Gastroesophageal sphincter (tissue), 4 donors: ENCODE results near the gene MCM7. TPM values are rescaled to one million over a fixed set of nuclear protein-coding genes. Genes with fewer than 3 reads are reported as not detected.

Source experiments
- ATAC-seq: fragments of 150-250 bp; one replicate; pipeline ENCODE4 v1.9.1; 2016; ENCODE audit warnings: mild to moderate bottlenecking, moderate library complexity
- H3K27ac ChIP-seq, 4 donors: fragments of 200-600 bp; sonication (generic) in 3 of 4; 1 replicate in 3 of 4; 2 replicates in 1 of 4; pipeline ENCODE4 v1.5.1; 2016 to 2019
- H3K27me3 ChIP-seq: fragments of 200-600 bp; sonication (generic); one replicate; pipeline ENCODE4 v1.5.1; 2019
- H3K36me3 ChIP-seq, 2 donors: fragments of 200-600 bp; sonication (generic); one replicate each; pipeline ENCODE4 v1.5.1; 2019; ENCODE audit warnings: control low read depth in 1 of 2
- H3K4me1 ChIP-seq, 3 donors: fragments of 200-600 bp; sonication (generic); 1 replicate in 2 of 3; 2 replicates in 1 of 3; pipeline ENCODE4 v1.5.1; 2016 to 2019; ENCODE audit warnings: control low read depth in 2 of 3
- H3K4me3 ChIP-seq, 2 donors: fragments of 200-600 bp; sonication (generic); one replicate each; pipeline ENCODE4 v1.5.1; 2019; ENCODE audit warnings: mild to moderate bottlenecking in 1 of 2, moderate library complexity in 1 of 2
- H3K9me3 ChIP-seq, 3 donors: fragments of 200-600 bp; sonication (generic); one replicate each; pipeline ENCODE4 v1.5.1; 2017 to 2019; ENCODE audit warnings: control low read depth in 2 of 3
- CTCF ChIP-seq, 4 experiments: fragments of 200-600 bp in 2 of 4; fragments of 450-650 bp in 2 of 4; sonication (generic) in 1 of 4; IDR thresholded peaks; one replicate each; pipeline ENCODE4 v1.5.1; 2017 to 2019; ENCODE audit warnings: antibody characterized with exemption in 4 of 4, mild to moderate bottlenecking in 2 of 4, moderate library complexity in 2 of 4
- EP300 ChIP-seq: sonication (generic); formaldehyde crosslinking; IDR thresholded peaks from one replicate; pipeline ENCODE4 v1.6.1; 2017; ENCODE audit warnings: antibody characterized with exemption, mild to moderate bottlenecking
- POLR2A ChIP-seq, 2 donors: fragments of 450-650 bp; IDR thresholded peaks; one replicate each; pipeline ENCODE4 v1.6.1; 2017; ENCODE audit warnings: antibody characterized with exemption in 2 of 2, mild to moderate bottlenecking in 2 of 2, moderate library complexity in 1 of 2
- POLR2AphosphoS5 ChIP-seq: sonication (generic); formaldehyde crosslinking; IDR thresholded peaks from one replicate; pipeline ENCODE4 v1.6.1; 2017; ENCODE audit warnings: antibody characterized with exemption
- WGBS, 2 donors: methylation state at CpG; one replicate each; pipeline ENCODE4 v1.1.5; 2018; ENCODE audit warnings: low coverage in 1 of 2; 5-methylcytosine and 5-hydroxymethylcytosine counted together
- total RNA-seq, 4 donors: library from RNA; depleted of rRNA; stranded (reverse); fragments of >200 nt; gene quantifications; one replicate each; pipeline ENCODE4 v1.1.0, GENCODE V29; 2016

The MCM7 gene
- total RNA-seq, 4 donors from 2014 or later, result 30.7 to 52.0 (median 45.1) TPM

GRCh38 chr7:100142461-100142860, 41.3 kb upstream of the MCM7 start:
- 80 to 89% methylated on average over 2 to 3 of the region's 3 CpGs for WGBS, 2 donors
- no peak overlapping the region for H3K4me3 ChIP-seq
- no peaks in the 10 kb centered on the region for H3K4me1 ChIP-seq
- no peak for ATAC-seq
- peaks cover 4% of the 10 kb centered on the region for H3K27me3 ChIP-seq
- H3K9me3 ChIP-seq, result no peaks in the 10 kb centered on the region
- TF ChIP-seq POLR2AphosphoS5 (no peak), CTCF (IDR thresholded peaks at IDR 0.05) (no peak), POLR2A (IDR thresholded peaks at IDR 0.05) (no peak), EP300 (no peak)
- H3K36me3 ChIP-seq, result no peaks in the 10 kb centered on the region
- no peak overlapping the region for H3K27ac ChIP-seq

GRCh38 chr7:100141555-100141949, 40.4 kb upstream of the MCM7 start:
- Histone ChIP-seq H3K4me3 (no peak overlapping the region), H3K4me1 (no peaks in the 10 kb centered on the region), H3K9me3 (no peaks in the 10 kb centered on the region), H3K36me3 (no peaks in the 10 kb centered on the region), H3K27ac (no peak overlapping the region), H3K27me3 (peaks cover 4% of the 10 kb centered on the region)
- TF ChIP-seq CTCF (IDR thresholded peaks at IDR 0.05) (no peak), EP300 (no peak), POLR2A (IDR thresholded peaks at IDR 0.05) (no peak), POLR2AphosphoS5 (no peak)
- WGBS, 2 donors, result 63 to 86% methylated on average over 1 to 2 of the region's 3 CpGs
- no peak for ATAC-seq

- Histone ChIP-seq H3K4me1 (no peaks in the 10 kb centered on the region), H3K4me3 (no peak overlapping the region), H3K27me3 (peaks cover 4% of the 10 kb centered on the region), H3K9me3 (no peaks in the 10 kb centered on the region), H3K36me3 (no peaks in the 10 kb centered on the region), H3K27ac (no peak overlapping the region)
- 72 to 77% methylated on average over 5 to 7 of the region's 13 CpGs for WGBS, 2 donors
- ATAC-seq, result no peak
- TF ChIP-seq POLR2A (IDR thresholded peaks at IDR 0.05) (no peak), CTCF (IDR thresholded peaks at IDR 0.05) (no peak), POLR2AphosphoS5 (no peak), EP300 (no peak)
Observed at GRCh38 chr7:100137851-100138760, 36.9 kb upstream of the MCM7 start.

GRCh38 chr7:100132697-100133151, 31.5 kb upstream of the MCM7 start:
- WGBS, 2 donors, result 20 to 30% methylated on average over 1 to 2 of the region's 3 CpGs
- Histone ChIP-seq H3K9me3 (no peaks in the 10 kb centered on the region), H3K36me3 (no peaks in the 10 kb centered on the region), H3K4me1 (peaks cover 0 to 22% (median 7%) of the 10 kb centered on the region in 3 donors), H3K4me3 (no peak overlapping the region), H3K27ac (no peak overlapping the region), H3K27me3 (no peaks in the 10 kb centered on the region)
- ATAC-seq, result peak; percentile 60
- TF ChIP-seq CTCF (IDR thresholded peaks at IDR 0.05) (peak; percentile 58 to 82 (median 70)), EP300 (no peak)

- no peaks in the 10 kb centered on the region for H3K9me3 ChIP-seq
- H3K36me3 ChIP-seq, result no peaks in the 10 kb centered on the region
- TF ChIP-seq EP300 (no peak), POLR2A (IDR thresholded peaks at IDR 0.05) (no peak), CTCF (IDR thresholded peaks at IDR 0.05) (no peak), POLR2AphosphoS5 (no peak)
- H3K27ac ChIP-seq, result no peak overlapping the region
- no peaks in the 10 kb centered on the region for H3K27me3 ChIP-seq
- no peak overlapping the region for H3K4me3 ChIP-seq
- ATAC-seq, result no peak
- WGBS, 2 donors, result 46 to 48% methylated on average over 4 to 5 of the region's 7 CpGs
- peaks cover 0 to 26% (median 7%) of the 10 kb centered on the region in 3 donors for H3K4me1 ChIP-seq
Observed at GRCh38 chr7:100132126-100132525, 30.9 kb upstream of the MCM7 start.
